Neural cell (in vitro differentiated cells): ENCODE data around the gene UBQLN2.
A peak's percentile ranks its signal among the peaks of the same experiment; 100 is the strongest.

Source experiments
- EZH2 ChIP-seq: fragments of 200-600, 300-800 bp; shearing (Covaris generic), sonication (generic); IDR thresholded peaks from 2 replicates; pipeline ENCODE4 v1.6.1; 2014; ENCODE audit warnings: antibody characterized with exemption, low read length, borderline replicate concordance, mild to moderate bottlenecking; ENCODE audit not compliant: insufficient read depth, poor library complexity, severe bottlenecking
- MXI1 ChIP-seq: fragments of 450-650 bp; conservative IDR thresholded peaks from 2 replicates; pipeline ENCODE4 v1.6.1; 2014; ENCODE audit warnings: antibody characterized with exemption, mild to moderate bottlenecking; ENCODE audit not compliant: poor library complexity, severe bottlenecking
- POLR2AphosphoS5 ChIP-seq: IDR thresholded peaks from 2 replicates; pipeline ENCODE4 v1.6.1; 2012
- RAD21 ChIP-seq: fragments of 450-650 bp; conservative IDR thresholded peaks from 2 replicates; pipeline ENCODE4 v1.6.1; 2014; ENCODE audit warnings: antibody characterized with exemption, mild to moderate bottlenecking, moderate library complexity
- SMC3 ChIP-seq: fragments of 450-650 bp; conservative IDR thresholded peaks from 2 replicates; pipeline ENCODE4 v1.6.1; 2014; ENCODE audit warnings: antibody characterized with exemption, mild to moderate bottlenecking, moderate library complexity; ENCODE audit not compliant: poor library complexity
- TAF1 ChIP-seq: IDR thresholded peaks from 2 replicates; pipeline ENCODE4 v1.6.1; 2012; ENCODE audit warnings: low read depth
- TF ChIP-seq, protein P1 (sequence below): fragments of 450-650 bp; IDR thresholded peaks from 2 replicates; pipeline ENCODE4 v1.5.1; 2014; ENCODE audit warnings: antibody characterized with exemption, mild to moderate bottlenecking, moderate library complexity; ENCODE audit not compliant: poor library complexity, severe bottlenecking
- TF ChIP-seq, protein P2 (sequence below): IDR thresholded peaks from 2 replicates; pipeline ENCODE4 v1.6.1; 2012; ENCODE audit warnings: borderline replicate concordance

DNA sequence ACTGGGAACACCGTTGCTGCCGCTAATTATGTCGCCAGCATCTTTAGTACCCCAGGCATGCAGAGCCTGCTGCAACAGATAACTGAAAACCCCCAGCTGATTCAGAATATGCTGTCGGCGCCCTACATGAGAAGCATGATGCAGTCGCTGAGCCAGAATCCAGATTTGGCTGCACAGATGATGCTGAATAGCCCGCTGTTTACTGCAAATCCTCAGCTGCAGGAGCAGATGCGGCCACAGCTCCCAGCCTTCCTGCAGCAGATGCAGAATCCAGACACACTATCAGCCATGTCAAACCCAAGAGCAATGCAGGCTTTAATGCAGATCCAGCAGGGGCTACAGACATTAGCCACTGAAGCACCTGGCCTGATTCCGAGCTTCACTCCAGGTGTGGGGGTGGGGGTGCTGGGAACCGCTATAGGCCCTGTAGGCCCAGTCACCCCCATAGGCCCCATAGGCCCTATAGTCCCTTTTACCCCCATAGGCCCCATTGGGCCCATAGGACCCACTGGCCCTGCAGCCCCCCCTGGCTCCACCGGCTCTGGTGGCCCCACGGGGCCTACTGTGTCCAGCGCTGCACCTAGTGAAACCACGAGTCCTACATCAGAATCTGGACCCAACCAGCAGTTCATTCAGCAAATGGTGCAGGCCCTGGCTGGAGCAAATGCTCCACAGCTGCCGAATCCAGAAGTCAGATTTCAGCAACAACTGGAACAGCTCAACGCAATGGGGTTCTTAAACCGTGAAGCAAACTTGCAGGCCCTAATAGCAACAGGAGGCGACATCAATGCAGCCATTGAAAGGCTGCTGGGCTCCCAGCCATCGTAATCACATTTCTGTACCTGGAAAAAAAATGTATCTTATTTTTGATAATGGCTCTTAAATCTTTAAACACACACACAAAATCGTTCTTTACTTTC is 1.8 kb downstream of the UBQLN2 start:
- TF ChIP-seq, protein P1, sequence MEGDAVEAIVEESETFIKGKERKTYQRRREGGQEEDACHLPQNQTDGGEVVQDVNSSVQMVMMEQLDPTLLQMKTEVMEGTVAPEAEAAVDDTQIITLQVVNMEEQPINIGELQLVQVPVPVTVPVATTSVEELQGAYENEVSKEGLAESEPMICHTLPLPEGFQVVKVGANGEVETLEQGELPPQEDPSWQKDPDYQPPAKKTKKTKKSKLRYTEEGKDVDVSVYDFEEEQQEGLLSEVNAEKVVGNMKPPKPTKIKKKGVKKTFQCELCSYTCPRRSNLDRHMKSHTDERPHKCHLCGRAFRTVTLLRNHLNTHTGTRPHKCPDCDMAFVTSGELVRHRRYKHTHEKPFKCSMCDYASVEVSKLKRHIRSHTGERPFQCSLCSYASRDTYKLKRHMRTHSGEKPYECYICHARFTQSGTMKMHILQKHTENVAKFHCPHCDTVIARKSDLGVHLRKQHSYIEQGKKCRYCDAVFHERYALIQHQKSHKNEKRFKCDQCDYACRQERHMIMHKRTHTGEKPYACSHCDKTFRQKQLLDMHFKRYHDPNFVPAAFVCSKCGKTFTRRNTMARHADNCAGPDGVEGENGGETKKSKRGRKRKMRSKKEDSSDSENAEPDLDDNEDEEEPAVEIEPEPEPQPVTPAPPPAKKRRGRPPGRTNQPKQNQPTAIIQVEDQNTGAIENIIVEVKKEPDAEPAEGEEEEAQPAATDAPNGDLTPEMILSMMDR, result no peak
- no peak for TF ChIP-seq SMC3
- TF ChIP-seq EZH2, result no peak
- peak; percentile 5 for TF ChIP-seq MXI1
- no peak for TF ChIP-seq TAF1
- no peak for TF ChIP-seq RAD21
- no peak for TF ChIP-seq POLR2AphosphoS5
- TF ChIP-seq, protein P2, sequence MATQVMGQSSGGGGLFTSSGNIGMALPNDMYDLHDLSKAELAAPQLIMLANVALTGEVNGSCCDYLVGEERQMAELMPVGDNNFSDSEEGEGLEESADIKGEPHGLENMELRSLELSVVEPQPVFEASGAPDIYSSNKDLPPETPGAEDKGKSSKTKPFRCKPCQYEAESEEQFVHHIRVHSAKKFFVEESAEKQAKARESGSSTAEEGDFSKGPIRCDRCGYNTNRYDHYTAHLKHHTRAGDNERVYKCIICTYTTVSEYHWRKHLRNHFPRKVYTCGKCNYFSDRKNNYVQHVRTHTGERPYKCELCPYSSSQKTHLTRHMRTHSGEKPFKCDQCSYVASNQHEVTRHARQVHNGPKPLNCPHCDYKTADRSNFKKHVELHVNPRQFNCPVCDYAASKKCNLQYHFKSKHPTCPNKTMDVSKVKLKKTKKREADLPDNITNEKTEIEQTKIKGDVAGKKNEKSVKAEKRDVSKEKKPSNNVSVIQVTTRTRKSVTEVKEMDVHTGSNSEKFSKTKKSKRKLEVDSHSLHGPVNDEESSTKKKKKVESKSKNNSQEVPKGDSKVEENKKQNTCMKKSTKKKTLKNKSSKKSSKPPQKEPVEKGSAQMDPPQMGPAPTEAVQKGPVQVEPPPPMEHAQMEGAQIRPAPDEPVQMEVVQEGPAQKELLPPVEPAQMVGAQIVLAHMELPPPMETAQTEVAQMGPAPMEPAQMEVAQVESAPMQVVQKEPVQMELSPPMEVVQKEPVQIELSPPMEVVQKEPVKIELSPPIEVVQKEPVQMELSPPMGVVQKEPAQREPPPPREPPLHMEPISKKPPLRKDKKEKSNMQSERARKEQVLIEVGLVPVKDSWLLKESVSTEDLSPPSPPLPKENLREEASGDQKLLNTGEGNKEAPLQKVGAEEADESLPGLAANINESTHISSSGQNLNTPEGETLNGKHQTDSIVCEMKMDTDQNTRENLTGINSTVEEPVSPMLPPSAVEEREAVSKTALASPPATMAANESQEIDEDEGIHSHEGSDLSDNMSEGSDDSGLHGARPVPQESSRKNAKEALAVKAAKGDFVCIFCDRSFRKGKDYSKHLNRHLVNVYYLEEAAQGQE, result no peak
